Measurements from ENCODE around the gene DZIP1.

DNA sequence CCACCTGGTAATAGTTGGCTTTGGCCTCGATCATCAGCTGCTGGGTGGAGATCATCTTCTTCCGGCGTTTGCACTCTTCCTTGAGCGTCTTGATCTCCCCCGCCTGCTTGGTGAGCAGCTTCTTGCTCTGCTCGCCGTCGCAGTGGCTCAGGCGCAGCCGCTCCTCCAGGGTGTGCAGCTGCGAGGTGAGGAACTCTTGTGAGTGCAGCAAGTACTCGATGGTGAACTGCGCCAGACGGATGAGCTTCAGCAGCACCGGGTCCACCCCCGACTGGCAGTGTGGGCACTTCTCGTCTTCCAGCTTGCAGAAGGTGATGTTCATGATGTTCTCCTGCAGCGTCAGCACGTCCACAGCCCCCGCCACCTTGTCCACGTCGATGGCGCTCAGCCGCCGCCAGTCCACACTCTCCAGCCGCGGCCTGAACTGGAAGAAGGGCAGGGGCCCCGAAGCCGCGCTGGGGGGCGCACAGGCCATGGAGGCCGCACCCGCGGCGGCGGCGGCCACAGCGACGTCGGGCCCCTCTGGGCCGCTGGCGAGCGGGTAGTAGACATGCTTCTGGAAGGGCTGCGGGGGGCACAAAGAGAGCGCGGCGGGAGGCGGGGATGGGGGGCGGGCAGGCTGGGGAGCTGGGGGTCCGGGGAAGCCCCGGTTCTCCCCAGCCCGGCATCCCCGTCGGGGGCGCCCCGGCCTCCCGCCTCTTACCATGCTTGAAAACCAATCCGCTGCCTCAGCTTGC lies 3.0 kb downstream of the DZIP1 start:
- TF ChIP-seq, protein P1, sequence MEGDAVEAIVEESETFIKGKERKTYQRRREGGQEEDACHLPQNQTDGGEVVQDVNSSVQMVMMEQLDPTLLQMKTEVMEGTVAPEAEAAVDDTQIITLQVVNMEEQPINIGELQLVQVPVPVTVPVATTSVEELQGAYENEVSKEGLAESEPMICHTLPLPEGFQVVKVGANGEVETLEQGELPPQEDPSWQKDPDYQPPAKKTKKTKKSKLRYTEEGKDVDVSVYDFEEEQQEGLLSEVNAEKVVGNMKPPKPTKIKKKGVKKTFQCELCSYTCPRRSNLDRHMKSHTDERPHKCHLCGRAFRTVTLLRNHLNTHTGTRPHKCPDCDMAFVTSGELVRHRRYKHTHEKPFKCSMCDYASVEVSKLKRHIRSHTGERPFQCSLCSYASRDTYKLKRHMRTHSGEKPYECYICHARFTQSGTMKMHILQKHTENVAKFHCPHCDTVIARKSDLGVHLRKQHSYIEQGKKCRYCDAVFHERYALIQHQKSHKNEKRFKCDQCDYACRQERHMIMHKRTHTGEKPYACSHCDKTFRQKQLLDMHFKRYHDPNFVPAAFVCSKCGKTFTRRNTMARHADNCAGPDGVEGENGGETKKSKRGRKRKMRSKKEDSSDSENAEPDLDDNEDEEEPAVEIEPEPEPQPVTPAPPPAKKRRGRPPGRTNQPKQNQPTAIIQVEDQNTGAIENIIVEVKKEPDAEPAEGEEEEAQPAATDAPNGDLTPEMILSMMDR (IDR thresholded peaks at IDR 0.05; ENCODE audit: low read depth, low read length), result no peak
- TF ChIP-seq EZH2phosphoT487 (IDR thresholded peaks at IDR 0.05; ENCODE audit: low read depth), result no peak
